HG03520 (cell line): ENCODE data around the gene ST8SIA5.

ENCODE experiments used
- ATAC-seq: cut with Tn5 transposase; IDR thresholded peaks from one replicate; pipeline ENCODE4 v1.9.1; 2021; ENCODE audit warnings: mild to moderate bottlenecking, moderate library complexity; ENCODE audit not compliant: unreplicated experiment

ST8SIA5 gene

DNA sequence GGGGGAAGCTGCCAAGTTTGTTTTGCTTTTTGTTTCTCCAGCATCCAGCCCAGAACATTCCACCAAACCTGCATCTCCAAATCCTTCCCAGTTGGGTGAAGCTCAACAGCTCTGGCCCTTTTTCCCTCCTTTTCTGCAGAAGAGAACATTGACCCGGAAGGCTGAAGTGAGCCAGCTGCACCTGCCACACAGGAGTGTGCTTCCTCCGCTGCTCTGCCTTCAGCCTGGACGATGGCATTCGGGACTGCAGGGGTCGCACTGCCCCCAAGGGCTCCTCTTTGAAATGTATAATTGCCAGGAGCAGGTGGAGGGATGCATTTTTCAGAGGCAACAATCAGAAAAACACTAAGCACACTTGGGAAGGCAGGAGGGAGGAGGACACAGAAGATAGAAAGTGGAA, 41.8 kb downstream of the ST8SIA5 start:
- ATAC-seq: no peak

DNA sequence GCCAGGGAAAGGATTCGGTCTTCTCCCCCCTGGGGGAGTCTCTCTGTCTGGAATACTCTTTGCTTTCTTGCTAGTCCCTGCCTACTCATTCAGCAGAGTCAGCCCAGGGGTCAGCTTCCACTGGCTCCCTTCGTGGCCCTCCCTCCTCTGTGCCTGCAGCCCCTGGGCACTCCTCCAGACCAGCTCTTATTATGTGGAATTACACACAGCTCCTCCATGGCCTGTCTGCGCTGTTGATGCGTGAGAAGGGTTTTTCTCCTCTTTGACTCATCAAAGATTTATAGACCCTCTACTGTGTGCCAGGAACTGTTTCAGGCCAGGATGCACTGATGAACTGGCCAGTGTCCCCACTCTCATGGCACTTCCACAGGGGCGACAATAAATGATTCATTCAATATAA, 44.4 kb downstream of the ST8SIA5 start:
- ATAC-seq: no peak

DNA sequence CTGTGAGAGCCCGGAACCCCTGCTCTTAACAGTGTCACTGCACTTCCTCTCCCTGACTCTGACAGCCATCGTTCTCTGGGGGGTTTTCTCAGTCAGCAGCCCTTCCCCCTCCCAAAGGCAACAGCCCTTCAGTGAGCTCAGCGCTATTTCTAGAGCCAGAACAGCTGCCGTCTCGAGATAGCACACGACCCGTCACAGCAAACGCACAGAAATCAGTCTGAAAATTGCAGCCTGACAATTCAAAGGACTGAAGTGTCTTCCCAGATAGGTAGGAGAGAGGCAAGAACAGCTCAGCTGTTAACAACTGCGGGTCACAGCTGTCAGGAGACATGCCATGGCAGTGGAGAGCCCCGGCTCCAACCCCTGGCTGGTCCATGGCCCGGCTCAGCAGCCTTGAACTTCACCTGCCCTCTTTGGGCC, 45.4 kb downstream of the ST8SIA5 start:
- ATAC-seq: peak; percentile 76

GRCh38 chr18:46706968-46707367, 49.9 kb downstream of the ST8SIA5 start:
- ATAC-seq: no peak

DNA sequence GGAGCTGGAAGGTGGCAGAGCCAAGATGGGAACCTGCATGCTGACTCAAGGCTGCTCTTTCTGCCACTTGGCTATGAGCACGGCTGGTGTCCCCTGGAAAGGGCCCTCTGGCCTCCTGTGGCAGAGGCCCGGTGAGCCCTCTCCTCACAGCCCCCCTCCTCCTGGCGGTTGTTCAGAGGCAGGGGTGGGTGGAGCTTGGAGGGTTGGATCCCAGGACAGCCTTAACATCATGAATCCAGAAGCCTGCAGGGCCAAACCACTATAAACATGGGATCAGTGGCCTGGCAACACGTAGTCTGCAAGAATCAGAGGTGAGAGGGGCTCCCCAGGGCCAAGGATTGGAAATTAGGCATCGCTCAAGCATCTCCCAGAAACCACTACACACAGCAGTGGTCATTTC, 51.3 kb downstream of the ST8SIA5 start:
- ATAC-seq: no peak

DNA sequence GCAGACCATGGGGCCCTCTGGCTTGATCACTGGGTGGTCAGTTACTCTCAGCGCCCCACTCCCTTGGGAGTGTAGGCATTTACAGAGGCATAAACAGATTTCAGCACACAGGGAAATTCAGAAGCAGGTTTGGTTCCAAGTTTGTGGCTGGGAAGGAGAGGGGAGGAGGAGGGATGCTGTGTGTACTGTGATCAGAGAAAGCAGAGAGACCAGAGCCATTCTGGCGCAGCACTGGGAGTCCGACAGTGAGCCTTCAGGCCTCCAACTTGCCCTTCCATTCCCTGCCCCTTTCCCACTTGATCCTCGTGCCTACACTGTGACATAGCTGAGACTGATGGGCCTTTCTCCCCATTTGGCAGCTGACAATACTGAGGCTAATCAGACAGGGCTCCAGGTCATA, 52.0 kb downstream of the ST8SIA5 start:
- ATAC-seq: no peak

DNA sequence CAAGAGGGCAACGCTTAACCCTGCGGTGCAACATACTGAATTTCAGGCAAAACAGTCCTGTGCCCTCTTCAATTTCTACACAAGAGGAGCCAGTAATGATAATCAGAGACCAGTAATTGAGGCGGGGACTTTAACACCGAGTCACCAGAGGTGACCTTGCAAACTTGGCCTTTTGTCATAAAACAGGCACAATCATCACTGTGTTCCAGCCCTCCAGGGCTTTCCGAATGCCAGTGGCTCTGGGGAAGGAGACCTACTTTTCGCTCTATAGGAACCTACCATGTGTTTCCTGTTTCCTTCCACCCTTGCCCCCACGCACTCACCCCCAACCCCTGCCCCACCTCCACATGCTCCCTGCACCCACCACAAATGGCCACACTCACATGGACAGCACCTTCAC, 52.7 kb downstream of the ST8SIA5 start:
- no peak for ATAC-seq

DNA sequence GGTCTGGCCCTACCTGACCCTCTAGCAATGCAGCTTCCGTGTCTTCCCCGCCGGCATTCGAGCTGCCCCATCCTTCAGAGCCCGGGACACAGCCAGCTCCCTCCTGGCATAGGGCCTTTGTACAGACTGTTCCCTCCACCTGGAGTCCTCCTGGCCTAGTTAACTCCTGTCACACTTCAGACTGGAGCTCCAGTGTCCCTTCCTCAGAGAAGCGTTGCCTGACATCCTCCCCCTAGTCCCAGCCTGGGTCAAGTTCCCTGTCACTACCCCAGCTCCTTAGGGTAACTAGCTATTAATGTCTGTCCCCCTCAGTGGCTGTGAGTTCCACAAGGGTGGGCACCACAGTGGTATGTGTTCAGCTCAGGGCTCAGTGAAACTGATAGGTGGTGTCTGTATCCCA, 54.4 kb downstream of the ST8SIA5 start:
- no peak for ATAC-seq

GRCh38 chr18:46700066-46700824, 56.6 kb downstream of the ST8SIA5 start:
- ATAC-seq: no peak

GRCh38 chr18:46696702-46697101, 60.2 kb downstream of the ST8SIA5 start:
- no peak for ATAC-seq

DNA sequence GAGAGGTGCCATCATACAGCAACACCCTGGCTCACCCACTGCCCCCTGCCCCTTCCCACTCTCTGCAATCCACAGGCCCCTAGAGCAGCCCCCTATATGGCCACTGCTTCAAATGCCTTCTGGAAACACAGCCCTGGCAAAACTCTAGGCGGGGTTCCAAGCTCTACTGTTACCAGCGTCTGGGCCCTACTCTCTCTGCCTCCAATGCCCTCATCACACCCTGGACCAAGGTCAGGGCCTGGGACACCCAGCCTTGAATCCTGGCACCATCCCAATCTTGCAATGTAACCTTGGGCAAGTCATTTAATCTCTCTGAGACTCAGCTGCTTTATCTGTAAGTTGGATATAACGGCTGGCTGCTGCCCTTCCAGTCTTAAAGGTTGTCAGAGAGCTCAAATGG, 60.6 kb downstream of the ST8SIA5 start:
- ATAC-seq: no peak

- ATAC-seq: no peak
These were observed 62.9 kb downstream of the ST8SIA5 start for GRCh38 chr18:46693996-46694395.

DNA sequence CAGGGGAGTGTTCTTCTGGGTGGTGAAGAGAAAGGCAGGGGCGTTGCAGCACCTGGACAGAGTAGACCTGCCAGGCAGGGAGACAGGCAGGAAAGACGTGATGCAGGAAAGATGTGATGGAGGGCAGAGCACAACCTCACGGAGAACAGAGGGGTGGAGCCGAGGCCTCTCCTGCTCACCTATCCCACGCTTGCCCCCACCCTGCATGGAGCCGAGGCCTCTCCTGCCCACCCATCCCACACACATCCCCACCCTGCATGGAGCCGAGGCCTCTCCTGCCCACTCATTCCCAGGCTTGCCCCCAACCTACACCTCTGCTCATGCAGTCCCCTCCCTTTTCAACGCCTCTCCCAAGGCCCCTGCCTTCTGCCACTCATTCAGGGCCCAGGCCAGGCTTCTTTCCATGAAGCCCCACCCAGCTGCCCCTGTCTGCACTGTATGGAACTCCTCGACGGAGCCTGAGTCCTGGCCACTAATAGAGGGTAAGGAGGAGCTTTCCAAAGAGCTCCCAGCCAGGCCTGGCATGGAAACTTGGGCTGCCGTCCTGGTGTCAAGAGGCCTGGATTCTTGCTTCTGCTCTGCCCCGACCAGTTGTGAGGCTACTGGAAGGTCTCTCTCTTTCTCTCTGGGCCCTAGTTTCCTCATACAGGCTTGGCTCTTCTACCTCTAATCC, 67.9 kb downstream of the ST8SIA5 start:
- no peak for ATAC-seq

DNA sequence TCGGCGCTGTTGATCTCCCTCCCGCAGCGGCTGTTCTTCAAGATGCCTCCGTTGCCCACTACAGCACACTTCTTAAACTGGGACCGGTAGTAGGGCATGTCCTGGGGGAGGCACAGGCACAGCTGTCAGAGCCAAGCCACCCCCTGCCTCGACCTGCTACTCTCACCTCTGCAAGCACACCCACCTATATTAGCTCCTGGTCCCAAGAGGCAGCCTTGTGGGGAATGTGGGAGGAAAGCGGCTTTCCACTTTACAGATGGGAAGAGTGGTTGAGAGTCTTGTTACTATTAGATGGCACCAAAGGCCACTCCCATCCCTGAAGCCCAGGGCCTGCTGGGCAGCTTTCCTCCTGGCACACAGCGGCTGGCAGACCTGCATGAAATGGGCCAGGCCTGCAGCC, 70.7 kb downstream of the ST8SIA5 start:
- no peak for ATAC-seq

DNA sequence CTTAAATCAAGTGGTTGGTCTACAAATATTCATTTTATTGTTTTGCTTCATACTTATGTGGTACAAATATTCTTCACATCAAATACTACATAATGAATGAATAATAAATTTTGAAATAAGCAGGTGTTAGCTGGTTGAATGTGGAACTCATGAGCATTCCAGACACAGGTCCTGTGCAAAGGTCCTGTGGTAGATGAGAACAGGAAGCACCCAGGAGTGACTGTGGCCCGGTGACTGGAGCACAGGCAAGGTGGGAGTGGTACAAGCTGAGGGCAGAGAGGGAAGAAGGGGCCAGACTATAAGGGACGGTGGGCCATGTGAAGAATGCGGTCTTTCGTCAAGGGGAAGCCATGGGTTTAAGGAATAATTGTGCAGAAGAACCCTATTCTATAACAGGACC, 73.6 kb downstream of the ST8SIA5 start:
- no peak for ATAC-seq

- no peak for ATAC-seq
These were observed 75.8 kb downstream of the ST8SIA5 start for GRCh38 chr18:46680784-46681695.

DNA sequence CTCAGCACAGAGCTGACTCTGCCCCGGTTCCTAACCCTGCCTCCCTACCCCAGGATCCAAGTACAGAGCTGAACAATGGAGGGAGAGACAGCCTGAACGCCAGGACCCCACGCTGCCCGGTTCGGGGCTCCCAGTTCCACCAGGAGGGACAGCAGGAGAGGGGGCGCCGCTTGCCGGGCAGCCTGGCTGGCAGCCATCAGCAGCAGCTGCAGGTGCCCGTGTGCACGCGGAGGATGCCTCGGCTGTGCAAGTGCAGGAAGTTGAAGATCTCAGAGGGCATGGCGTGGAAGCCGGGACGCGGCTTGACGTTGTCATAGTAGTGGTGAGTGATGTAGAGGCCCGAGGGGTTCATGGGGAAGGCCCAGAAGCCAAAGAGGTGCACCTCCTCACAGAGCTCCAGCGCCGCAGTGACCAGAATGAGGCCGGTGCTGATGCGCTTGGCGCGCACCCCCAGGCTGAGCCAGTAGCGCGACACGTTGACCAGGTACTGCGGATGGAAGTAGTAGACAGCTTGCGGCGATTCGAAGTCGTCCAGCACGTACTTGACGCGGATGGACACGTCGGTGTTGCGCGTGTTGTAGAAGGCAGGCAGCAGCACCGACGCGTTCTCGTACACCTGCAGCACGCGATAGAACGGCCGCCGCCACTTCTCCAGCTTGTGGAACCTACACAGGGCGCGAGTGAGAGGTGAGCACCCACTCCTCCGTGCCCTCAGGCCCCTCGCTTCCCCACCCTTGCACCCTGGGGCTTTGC, 76.8 kb downstream of the ST8SIA5 start:
- ATAC-seq: no peak

GRCh38 chr18:46678785-46679399, 78.0 kb downstream of the ST8SIA5 start:
- no peak for ATAC-seq

DNA sequence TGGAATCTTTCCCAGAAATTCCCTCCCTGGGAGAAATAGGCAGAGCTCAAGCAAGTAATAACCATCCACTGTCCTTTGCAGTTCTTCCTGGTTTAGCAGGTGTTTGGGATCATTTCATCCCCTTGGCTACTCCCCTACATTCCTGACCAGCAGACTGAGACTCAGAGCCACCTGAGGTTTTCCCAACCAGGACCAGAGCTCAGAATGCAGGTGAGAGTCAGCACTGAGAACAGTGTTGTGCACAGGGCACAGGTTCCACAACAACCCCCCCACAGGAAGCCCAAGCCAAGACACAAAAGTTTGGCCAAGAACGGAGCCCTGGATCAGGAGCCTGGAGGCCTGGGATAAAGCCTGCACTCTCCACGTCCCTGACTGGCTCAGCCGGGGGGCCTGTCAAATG, 78.8 kb downstream of the ST8SIA5 start:
- no peak for ATAC-seq

- ATAC-seq: no peak
These were observed 79.2 kb downstream of the ST8SIA5 start for GRCh38 chr18:46677611-46678010.
